A673 (cell line): ENCODE measurements around the gene ADAM21.
"Not testable (repeated sequence)": the region's sequence is repeated elsewhere in the genome, so short reads cannot be mapped to it uniquely, and the experiment has no call there.

Source experiments
- EZH2 ChIP-seq: fragments of 200-600 bp; sonication (generic); IDR thresholded peaks from 2 replicates; pipeline ENCODE4 v1.6.1; 2017; ENCODE audit warnings: borderline replicate concordance, low read depth, mild to moderate bottlenecking, mixed read lengths, antibody characterized with exemption, low read length; ENCODE audit not compliant: poor library complexity, severe bottlenecking
- TF ChIP-seq, protein P1 (sequence below): fragments of 300-800, 200-600 bp; sonication (generic); conservative IDR thresholded peaks from 2 replicates; pipeline ENCODE4 v1.5.1; 2017; ENCODE audit warnings: low read depth, mild to moderate bottlenecking, antibody characterized with exemption, low read length, moderate library complexity, mixed read lengths

DNA sequence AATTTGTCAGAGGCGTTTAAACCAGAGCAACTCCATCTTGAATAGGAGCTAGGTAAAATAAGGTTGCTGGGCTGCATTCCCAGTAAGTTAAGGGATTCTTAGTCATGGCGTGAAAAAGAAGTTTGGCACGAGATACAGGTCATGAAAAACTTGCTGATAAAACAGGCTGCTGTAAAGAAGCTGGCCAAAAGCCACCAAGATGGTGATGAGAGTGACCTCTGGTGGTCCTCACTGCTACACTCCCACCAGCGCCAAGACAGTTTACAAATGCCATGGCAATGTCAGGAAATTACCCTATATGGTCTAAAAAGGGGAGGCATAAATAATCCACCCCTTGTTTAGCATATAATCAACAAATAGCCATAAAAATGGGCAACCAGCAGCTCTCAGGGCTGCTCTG lies 48.6 kb upstream of the ADAM21 start:
- TF ChIP-seq, protein P1, sequence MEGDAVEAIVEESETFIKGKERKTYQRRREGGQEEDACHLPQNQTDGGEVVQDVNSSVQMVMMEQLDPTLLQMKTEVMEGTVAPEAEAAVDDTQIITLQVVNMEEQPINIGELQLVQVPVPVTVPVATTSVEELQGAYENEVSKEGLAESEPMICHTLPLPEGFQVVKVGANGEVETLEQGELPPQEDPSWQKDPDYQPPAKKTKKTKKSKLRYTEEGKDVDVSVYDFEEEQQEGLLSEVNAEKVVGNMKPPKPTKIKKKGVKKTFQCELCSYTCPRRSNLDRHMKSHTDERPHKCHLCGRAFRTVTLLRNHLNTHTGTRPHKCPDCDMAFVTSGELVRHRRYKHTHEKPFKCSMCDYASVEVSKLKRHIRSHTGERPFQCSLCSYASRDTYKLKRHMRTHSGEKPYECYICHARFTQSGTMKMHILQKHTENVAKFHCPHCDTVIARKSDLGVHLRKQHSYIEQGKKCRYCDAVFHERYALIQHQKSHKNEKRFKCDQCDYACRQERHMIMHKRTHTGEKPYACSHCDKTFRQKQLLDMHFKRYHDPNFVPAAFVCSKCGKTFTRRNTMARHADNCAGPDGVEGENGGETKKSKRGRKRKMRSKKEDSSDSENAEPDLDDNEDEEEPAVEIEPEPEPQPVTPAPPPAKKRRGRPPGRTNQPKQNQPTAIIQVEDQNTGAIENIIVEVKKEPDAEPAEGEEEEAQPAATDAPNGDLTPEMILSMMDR, result peak; percentile 34
- TF ChIP-seq EZH2, result not testable (repeated sequence)
